Activated CD4-positive, alpha-beta memory T cell treated with anti-CD3 and anti-CD28 coated beads for 36 hours (primary cell): ENCODE data around the gene CNDP2. TPM values are rescaled to one million over a fixed set of nuclear protein-coding genes. Genes with fewer than 3 reads are reported as not detected.
A peak's percentile ranks its signal among the peaks of the same experiment; 100 is the strongest.
"Not testable (repeated sequence)": the region's sequence is repeated elsewhere in the genome, so short reads cannot be mapped to it uniquely, and the experiment has no call there.

Source experiments
- CTCF ChIA-PET: fragments of 350-600 bp; sonication (Branson Sonifier 250); formaldehyde crosslinking; loops from one replicate; lab custom pipeline; 2021; ENCODE audit warnings: antibody characterized with exemption, inconsistent platforms; lab: Charles Lee
- POLR2A ChIA-PET: fragments of 350-600 bp; sonication (Branson Sonifier 250); formaldehyde crosslinking; loops from one replicate; lab custom pipeline; 2021; ENCODE audit warnings: antibody characterized with exemption; lab: Charles Lee
- DNase-seq: peaks from one replicate; pipeline ENCODE4 v3.0.0-alpha.2; 2020
- H3K27ac Mint-ChIP-seq: one replicate; pipeline ENCODE4 v1.8.0; 2021; ENCODE audit warnings: mixed read lengths
- H3K27me3 Mint-ChIP-seq: one replicate; pipeline ENCODE4 v1.8.0; 2021; ENCODE audit warnings: mixed read lengths
- H3K36me3 Mint-ChIP-seq: one replicate; pipeline ENCODE4 v1.8.0; 2021; ENCODE audit warnings: mixed read lengths
- H3K4me1 Mint-ChIP-seq: one replicate; pipeline ENCODE4 v1.8.0; 2021; ENCODE audit warnings: low read depth, mixed read lengths
- H3K4me3 Mint-ChIP-seq: one replicate; pipeline ENCODE4 v1.8.0; 2021; ENCODE audit warnings: mild to moderate bottlenecking, mixed read lengths
- H3K9me3 Mint-ChIP-seq: one replicate; pipeline ENCODE4 v1.8.0; 2021; ENCODE audit warnings: mixed read lengths
- intact Hi-C: fragments of 100-400 bp; cut with micrococcal nuclease; formaldehyde crosslinking; loops from one replicate; pipeline ENCODE4 v1.15.1; 2023
- total RNA-seq, 2 experiments: library from RNA; stranded (reverse); gene quantifications; one replicate each; pipeline ENCODE4 v1.2.3, GENCODE V29; 2021

Gene CNDP2
- total RNA-seq, 2 experiments from 2014 or later = 144 to 147 TPM

GRCh38 chr18:74550886-74551285 is 54.7 kb downstream of the CNDP2 start:
- no peak for DNase-seq
- peaks cover 9% of the 10 kb centered on the region for H3K27me3 Mint-ChIP-seq
- H3K36me3 Mint-ChIP-seq = peaks cover 2% of the 10 kb centered on the region
- intact Hi-C loops = loop anchor here (5.0 kb wide), 1 partner anchor 54 kb away; the partner anchor contains the start of gene CNDP2
- peaks cover 17% of the 10 kb centered on the region for H3K9me3 Mint-ChIP-seq
- no peak overlapping the region for H3K4me3 Mint-ChIP-seq
- POLR2A ChIA-PET = no interaction called here
- CTCF ChIA-PET = interaction anchor here (1.1 to 3.1 kb wide), 4 partner anchors 14 to 358 kb away, joined by 4 to 36 read pairs (median 8); no protein-coding TSS in a partner anchor
- H3K4me1 Mint-ChIP-seq = no peaks in the 10 kb centered on the region
- H3K27ac Mint-ChIP-seq = no peak overlapping the region

- POLR2A ChIA-PET = no interaction called here
- DNase-seq = no peak
- Mint-ChIP-seq H3K4me1 (no peaks in the 10 kb centered on the region), H3K9me3 (peaks cover 17% of the 10 kb centered on the region), H3K4me3 (no peak overlapping the region), H3K36me3 (peaks cover 2% of the 10 kb centered on the region), H3K27me3 (peaks cover 11% of the 10 kb centered on the region), H3K27ac (no peak overlapping the region)
- CTCF ChIA-PET = interaction anchor here (0.6 to 3.1 kb wide), 41 partner anchors 8 to 937 kb away, joined by 3 to 36 read pairs (median 4); no protein-coding TSS in a partner anchor
- intact Hi-C loops = loop anchor here (5.0 kb wide), 1 partner anchor 54 kb away; the partner anchor contains the start of gene CNDP2
Measured at GRCh38 chr18:74551452-74551851, 55.3 kb downstream of the CNDP2 start.

- intact Hi-C loops = loop anchor here (1.0 to 5.0 kb wide), 3 partner anchors 55 to 356 kb away; partner anchors contain the start of gene CNDP2
- Mint-ChIP-seq H3K9me3 (peaks cover 17% of the 10 kb centered on the region), H3K27me3 (peaks cover 13% of the 10 kb centered on the region), H3K4me1 (no peaks in the 10 kb centered on the region), H3K36me3 (peaks cover 2% of the 10 kb centered on the region), H3K27ac (peak overlapping the region; percentile 51), H3K4me3 (no peak overlapping the region)
- DNase-seq = peak; percentile 86
- CTCF ChIA-PET = interaction anchor here (0.6 to 3.1 kb wide), 45 partner anchors 8 to 937 kb away, joined by 3 to 36 read pairs (median 4); no protein-coding TSS in a partner anchor
- POLR2A ChIA-PET = no interaction called here
Measured at GRCh38 chr18:74551936-74552555, 55.9 kb downstream of the CNDP2 start.

GRCh38 chr18:74556126-74556525 is 60.0 kb downstream of the CNDP2 start:
- H3K4me3 Mint-ChIP-seq = no peak overlapping the region
- H3K27ac Mint-ChIP-seq = no peak overlapping the region
- DNase-seq = no peak
- intact Hi-C loops = no loop called here
- H3K9me3 Mint-ChIP-seq = no peaks in the 10 kb centered on the region
- H3K27me3 Mint-ChIP-seq = peaks cover 11% of the 10 kb centered on the region
- no peaks in the 10 kb centered on the region for H3K36me3 Mint-ChIP-seq
- ChIA-PET POLR2A (no interaction called here), CTCF (interaction anchor here (0.8 kb wide), 1 partner anchor 235 kb away, joined by 4 read pairs; no protein-coding TSS in a partner anchor)
- no peaks in the 10 kb centered on the region for H3K4me1 Mint-ChIP-seq

- intact Hi-C loops = no loop called here
- Mint-ChIP-seq H3K27me3 (peaks cover 9% of the 10 kb centered on the region), H3K4me3 (no peak overlapping the region), H3K27ac (no peak overlapping the region), H3K36me3 (no peaks in the 10 kb centered on the region), H3K9me3 (no peaks in the 10 kb centered on the region), H3K4me1 (no peaks in the 10 kb centered on the region)
- DNase-seq = no peak
- CTCF ChIA-PET = no interaction called here
- POLR2A ChIA-PET = no interaction called here
Measured at GRCh38 chr18:74558096-74558495, 61.9 kb downstream of the CNDP2 start.

DNA sequence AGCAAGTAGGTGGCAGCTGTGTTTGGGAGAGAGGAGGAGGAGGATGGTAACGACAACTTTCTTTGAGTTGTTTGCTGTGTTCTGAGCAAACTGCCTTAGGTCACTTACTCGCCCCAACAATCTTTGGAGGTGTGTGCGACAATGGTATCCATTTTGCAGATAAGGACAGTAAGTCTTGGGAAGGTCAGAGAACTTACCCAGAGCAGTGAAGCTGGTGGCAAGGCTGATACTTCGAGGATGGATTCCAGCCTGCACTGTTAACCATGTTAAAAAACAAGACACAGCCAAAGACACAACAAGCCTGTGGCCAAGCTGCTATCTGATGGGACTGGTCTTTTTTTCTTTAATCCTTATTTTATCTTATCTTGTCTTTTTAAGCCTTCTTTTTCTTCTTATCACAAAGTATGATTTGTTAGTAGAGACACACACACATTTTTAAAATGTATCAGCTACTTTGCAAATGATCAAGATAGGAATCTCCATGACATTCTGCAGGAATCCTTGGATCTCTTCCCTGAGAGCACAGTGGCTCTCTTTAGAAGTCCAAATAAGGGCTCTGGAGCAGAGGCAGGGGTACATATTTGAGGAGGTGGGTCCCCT is 66.1 kb downstream of the CNDP2 start:
- Mint-ChIP-seq H3K4me3 (no peak overlapping the region), H3K36me3 (peaks cover 5% of the 10 kb centered on the region), H3K9me3 (peaks cover 7% of the 10 kb centered on the region), H3K4me1 (no peaks in the 10 kb centered on the region), H3K27me3 (no peaks in the 10 kb centered on the region), H3K27ac (no peak overlapping the region)
- CTCF ChIA-PET = no interaction called here
- intact Hi-C loops = no loop called here
- no peak for DNase-seq
- POLR2A ChIA-PET = no interaction called here

DNA sequence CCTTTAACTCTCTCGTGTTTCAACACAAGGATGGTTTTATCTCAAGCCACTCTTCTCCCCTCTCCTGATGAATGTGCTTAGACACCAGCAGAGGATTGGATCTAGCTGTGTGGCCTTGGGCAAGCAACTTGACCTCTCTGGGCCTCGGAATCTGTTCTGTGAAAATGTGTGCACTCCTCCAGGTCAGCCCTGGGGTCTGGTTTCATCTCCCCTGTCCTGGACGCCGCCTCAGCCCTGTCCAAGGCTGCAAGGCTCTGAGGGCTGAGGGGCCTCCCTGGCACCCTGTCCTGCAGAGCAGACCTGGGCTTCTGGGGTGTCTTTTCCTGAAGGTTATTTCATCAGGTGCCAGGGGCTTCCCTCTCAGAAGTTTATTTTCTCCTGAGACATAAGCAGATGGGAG is 66.6 kb downstream of the CNDP2 start:
- no peak for DNase-seq
- Mint-ChIP-seq H3K27ac (no peak overlapping the region), H3K4me3 (no peak overlapping the region), H3K36me3 (peaks cover 7% of the 10 kb centered on the region), H3K9me3 (peaks cover 7% of the 10 kb centered on the region), H3K4me1 (no peaks in the 10 kb centered on the region), H3K27me3 (no peaks in the 10 kb centered on the region)
- ChIA-PET CTCF (no interaction called here), POLR2A (no interaction called here)
- intact Hi-C loops = no loop called here

DNA sequence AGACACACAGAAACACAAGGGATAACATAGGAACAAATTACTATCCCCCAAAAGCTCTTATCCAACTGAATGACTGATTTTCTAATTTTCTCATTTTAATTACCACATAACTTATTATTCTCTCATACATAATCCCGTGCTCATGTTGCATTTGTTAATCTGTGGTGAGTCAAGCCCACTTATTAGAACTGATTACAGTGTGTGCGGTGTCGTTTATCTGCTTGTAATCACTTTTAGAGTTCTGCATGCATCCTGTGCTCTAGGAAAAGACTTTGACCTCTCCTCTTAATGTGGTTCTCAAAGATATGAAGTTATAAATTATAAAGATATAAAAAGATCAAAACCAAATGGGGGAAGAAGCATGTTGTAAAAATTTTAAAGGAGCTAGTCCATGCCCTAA is 67.8 kb downstream of the CNDP2 start:
- intact Hi-C loops = no loop called here
- no peak for DNase-seq
- Mint-ChIP-seq H3K9me3 (peaks cover 7% of the 10 kb centered on the region), H3K36me3 (peaks cover 7% of the 10 kb centered on the region), H3K4me1 (no peaks in the 10 kb centered on the region), H3K27me3 (peaks cover 12% of the 10 kb centered on the region), H3K4me3 (no peak overlapping the region), H3K27ac (no peak overlapping the region)
- ChIA-PET CTCF (interaction anchor here (2.3 kb wide), 1 partner anchor 12 kb away, joined by 11 read pairs; no protein-coding TSS in a partner anchor), POLR2A (no interaction called here)

DNA sequence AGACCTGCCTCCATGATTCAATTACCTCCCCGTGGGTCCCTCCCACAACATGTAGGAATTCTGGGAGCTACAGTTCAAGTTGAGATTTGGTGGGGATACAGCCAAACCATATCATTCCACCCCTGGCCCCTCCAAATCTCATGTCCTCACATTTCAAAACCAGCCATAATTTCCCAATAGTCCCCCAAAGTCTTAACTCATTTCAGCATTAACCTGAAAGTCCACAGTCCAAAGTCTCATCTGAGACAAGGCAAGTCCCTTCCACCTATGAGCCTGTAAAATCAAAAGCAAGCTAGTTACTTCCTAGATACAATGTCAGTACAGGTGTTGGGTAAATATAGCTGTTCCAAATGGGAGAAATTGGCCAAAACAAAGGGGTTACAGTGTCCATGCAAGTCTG is 69.0 kb downstream of the CNDP2 start:
- H3K27ac Mint-ChIP-seq, H3K9me3 Mint-ChIP-seq, intact Hi-C loops, H3K4me1 Mint-ChIP-seq, DNase-seq, POLR2A ChIA-PET, H3K4me3 Mint-ChIP-seq, H3K36me3 Mint-ChIP-seq: not testable (repeated sequence)
- peaks cover 18% of the 10 kb centered on the region for H3K27me3 Mint-ChIP-seq
- CTCF ChIA-PET = interaction anchor here (2.3 kb wide), 1 partner anchor 14 kb away, joined by 11 read pairs; no protein-coding TSS in a partner anchor

GRCh38 chr18:74565993-74566392 is 69.8 kb downstream of the CNDP2 start:
- H3K4me3 Mint-ChIP-seq, intact Hi-C loops, H3K27ac Mint-ChIP-seq, POLR2A ChIA-PET, H3K4me1 Mint-ChIP-seq, H3K9me3 Mint-ChIP-seq, DNase-seq, H3K36me3 Mint-ChIP-seq: not testable (repeated sequence)
- CTCF ChIA-PET = interaction anchor here (2.3 kb wide), 1 partner anchor 14 kb away, joined by 11 read pairs; no protein-coding TSS in a partner anchor
- H3K27me3 Mint-ChIP-seq = peaks cover 24% of the 10 kb centered on the region

DNA sequence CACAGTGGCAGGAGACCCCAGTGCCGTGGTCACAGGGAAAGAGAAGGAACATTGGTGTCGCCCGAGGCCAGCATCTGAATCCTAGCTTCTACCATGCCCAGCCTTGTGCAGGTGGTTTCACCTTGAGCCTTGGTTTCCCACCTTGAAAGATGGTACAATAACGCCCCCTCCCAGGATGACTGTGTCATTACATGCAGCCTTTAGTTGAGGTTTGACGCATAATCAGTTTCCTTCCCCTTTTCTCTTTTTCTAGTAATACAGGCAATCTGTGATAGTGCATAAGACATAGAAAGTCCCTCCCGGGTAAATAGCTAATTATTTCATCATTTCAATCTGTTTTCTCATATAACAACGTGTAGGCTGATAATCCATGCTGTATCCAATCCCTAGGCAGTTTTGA is 71.7 kb downstream of the CNDP2 start:
- H3K27ac Mint-ChIP-seq = no peak overlapping the region
- no peaks in the 10 kb centered on the region for H3K4me1 Mint-ChIP-seq
- H3K27me3 Mint-ChIP-seq = peaks cover 24% of the 10 kb centered on the region
- ChIA-PET POLR2A (no interaction called here), CTCF (interaction anchor here (1.5 kb wide), 1 partner anchor 16 kb away, joined by 5 read pairs; no protein-coding TSS in a partner anchor)
- H3K4me3 Mint-ChIP-seq = no peak overlapping the region
- peaks cover 7% of the 10 kb centered on the region for H3K9me3 Mint-ChIP-seq
- H3K36me3 Mint-ChIP-seq = peaks cover 7% of the 10 kb centered on the region
- DNase-seq = no peak
- intact Hi-C loops = no loop called here

DNA sequence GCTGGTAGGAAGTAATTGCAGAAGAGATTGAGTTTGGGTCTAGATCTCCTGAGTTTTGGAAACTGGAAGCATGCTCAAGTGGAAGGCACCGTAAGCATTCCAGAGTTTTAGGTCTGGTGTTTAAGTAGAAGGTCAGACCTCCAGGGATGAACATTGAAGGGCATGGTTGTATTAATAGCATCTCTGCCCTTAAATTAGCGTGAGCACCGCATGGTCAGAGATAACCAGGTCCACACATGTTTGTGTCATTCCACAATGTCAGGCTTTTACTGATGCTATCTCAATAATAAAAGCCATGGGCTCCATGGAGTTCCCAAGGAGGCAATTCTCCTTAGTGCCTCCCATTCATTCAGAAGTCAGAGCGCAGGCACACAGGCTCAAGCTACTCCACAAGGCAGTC is 73.2 kb downstream of the CNDP2 start:
- intact Hi-C loops = no loop called here
- peaks cover 1% of the 10 kb centered on the region for H3K4me1 Mint-ChIP-seq
- H3K9me3 Mint-ChIP-seq = peaks cover 7% of the 10 kb centered on the region
- H3K4me3 Mint-ChIP-seq = no peak overlapping the region
- POLR2A ChIA-PET = no interaction called here
- H3K27me3 Mint-ChIP-seq = peaks cover 24% of the 10 kb centered on the region
- no peak for DNase-seq
- H3K27ac Mint-ChIP-seq = no peak overlapping the region
- CTCF ChIA-PET = no interaction called here
- peaks cover 7% of the 10 kb centered on the region for H3K36me3 Mint-ChIP-seq
